GM19438 (cell line): ENCODE data around the gene ACAD11.

Experiments
- ATAC-seq: cut with Tn5 transposase; IDR thresholded peaks from one replicate; pipeline ENCODE4 v1.9.1; 2021; ENCODE audit warnings: low read depth; ENCODE audit not compliant: unreplicated experiment

ACAD11 gene

GRCh38 chr3:132521901-132522300 is 137.7 kb downstream of the ACAD11 start:
- ATAC-seq = no peak

DNA sequence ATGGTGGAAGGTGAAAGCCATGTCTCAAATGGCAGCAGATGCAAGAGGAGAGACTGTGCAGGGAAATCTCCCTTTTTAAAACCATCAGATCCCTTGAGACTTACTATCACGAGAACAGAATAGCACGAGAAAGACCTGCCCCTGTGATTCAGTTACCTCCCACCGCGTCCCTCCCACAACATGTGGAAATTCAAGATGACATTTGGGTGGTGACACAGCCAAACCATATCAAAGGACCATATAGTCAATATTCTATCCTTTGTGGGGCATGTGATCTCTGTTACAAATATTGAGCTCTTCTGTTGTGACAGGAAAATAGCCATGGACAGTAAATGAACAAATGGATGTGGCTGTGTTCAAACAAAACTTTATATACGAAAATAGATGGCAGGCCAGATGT is 139.7 kb downstream of the ACAD11 start:
- no peak for ATAC-seq

- ATAC-seq = no peak
Measured at GRCh38 chr3:132517311-132517710, 142.3 kb downstream of the ACAD11 start.

DNA sequence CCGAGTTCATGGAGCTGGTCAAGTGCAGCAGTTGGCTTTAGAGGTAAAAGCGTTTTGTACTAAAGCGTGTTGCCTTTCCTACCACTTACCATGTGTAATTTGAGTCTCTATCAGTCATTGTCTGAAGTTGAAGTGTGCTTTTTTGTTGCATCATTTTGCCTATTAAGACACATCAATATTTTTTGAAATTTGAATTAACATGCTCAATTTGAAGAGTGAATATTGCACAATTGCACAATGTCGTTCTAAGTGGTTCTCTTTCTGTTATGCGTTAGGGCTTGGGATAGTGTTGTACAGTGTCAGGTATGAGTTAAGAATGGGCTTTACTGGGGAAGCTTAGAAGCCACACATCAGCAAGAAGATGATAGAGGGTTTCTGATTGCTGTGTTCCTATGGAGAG is 146.6 kb downstream of the ACAD11 start:
- ATAC-seq = no peak

- no peak for ATAC-seq
Measured at GRCh38 chr3:132509506-132509905, 150.1 kb downstream of the ACAD11 start.

DNA sequence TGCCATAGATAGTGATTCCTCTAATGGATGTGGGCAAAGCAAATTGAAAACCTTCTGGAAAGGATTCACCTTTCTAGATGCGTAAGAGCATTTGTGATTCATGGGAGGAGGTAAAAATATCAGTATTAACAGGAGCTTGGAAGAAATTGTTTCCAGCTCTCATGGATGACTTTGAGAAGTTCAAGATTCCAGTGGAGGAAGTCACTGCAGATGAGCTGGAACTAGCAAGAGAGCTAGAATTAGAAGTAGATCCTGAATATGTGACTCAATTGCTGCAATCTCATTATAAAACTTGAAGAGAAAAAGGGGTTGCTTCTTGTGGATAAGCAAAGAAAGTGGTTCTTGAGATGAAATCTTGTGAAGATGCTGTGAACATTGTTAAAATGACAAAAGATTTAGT is 150.5 kb downstream of the ACAD11 start:
- ATAC-seq = no peak
